Esophagus muscularis mucosa (tissue), 4 donors: ENCODE data around the gene WBP1L. TPM values are rescaled to one million over a fixed set of nuclear protein-coding genes. Genes with fewer than 3 reads are reported as not detected.

ENCODE experiments used
- DNase-seq: peaks from one replicate; pipeline ENCODE4 v3.0.0-alpha.2; 2017; ENCODE audit errors: extremely low spot score
- H3K27ac ChIP-seq, 4 donors: fragments of 200-600 bp; sonication (generic); replicated peaks in 1 of 4; 1 replicate in 3 of 4; 2 replicates in 1 of 4; pipeline ENCODE4 v1.5.1; 2016 to 2019; ENCODE audit warnings: mild to moderate bottlenecking in 1 of 4
- H3K27me3 ChIP-seq, 4 donors: fragments of 200-600 bp; sonication (generic); one replicate each; pipeline versions ENCODE4 v1.5.1 to v1.6.0; 2016 to 2019
- H3K36me3 ChIP-seq, 4 donors: fragments of 200-600 bp; sonication (generic); one replicate each; pipeline ENCODE4 v1.5.1; 2016 to 2019
- H3K4me1 ChIP-seq, 4 donors: fragments of 200-600 bp; sonication (generic); one replicate each; pipeline ENCODE4 v1.5.1; 2016 to 2019
- H3K4me3 ChIP-seq, 4 donors: fragments of 200-600 bp; sonication (generic); 1 replicate in 2 of 4; 2 replicates in 2 of 4; pipeline ENCODE4 v1.5.1; 2016 to 2019; ENCODE audit warnings: mild to moderate bottlenecking in 4 of 4, moderate library complexity in 1 of 4
- H3K9me3 ChIP-seq, 4 donors: fragments of 200-600 bp; sonication (generic); 1 replicate in 3 of 4; 2 replicates in 1 of 4; pipeline ENCODE4 v1.5.1; 2016 to 2019
- CTCF ChIP-seq, 3 experiments: fragments of 200-600 bp in 2 of 3; fragments of 450-650 bp in 1 of 3; sonication (generic) in 2 of 3; IDR thresholded peaks; one replicate each; pipeline ENCODE4 v1.5.1; 2017 to 2019; ENCODE audit warnings: antibody characterized with exemption in 3 of 3, mild to moderate bottlenecking in 2 of 3, moderate library complexity in 1 of 3
- EP300 ChIP-seq: sonication (generic); formaldehyde crosslinking; IDR thresholded peaks from one replicate; pipeline ENCODE4 v1.6.1; 2017; ENCODE audit warnings: antibody characterized with exemption
- POLR2A ChIP-seq: fragments of 450-650 bp; IDR thresholded peaks from one replicate; pipeline ENCODE4 v1.6.1; 2017; ENCODE audit warnings: antibody characterized with exemption, moderate library complexity, mild to moderate bottlenecking, low read depth
- POLR2AphosphoS5 ChIP-seq, 2 donors: sonication (generic); formaldehyde crosslinking; IDR thresholded peaks; one replicate each; pipeline ENCODE4 v1.6.1; 2017; ENCODE audit warnings: antibody characterized with exemption in 2 of 2
- WGBS: methylation state at CpG from one replicate; pipeline ENCODE4 v1.1.5; 2018; 5-methylcytosine and 5-hydroxymethylcytosine counted together
- intact Hi-C: fragments of 100-400 bp; cut with DNase I; formaldehyde crosslinking; loops from one replicate; pipeline ENCODE4 v1.15.1; 2023
- total RNA-seq, 4 donors: library from RNA; depleted of rRNA; stranded (reverse); fragments of >200 nt; gene quantifications; one replicate each; pipeline versions ENCODE4 v1.1.0 to v1.2.1, GENCODE V29; 2016

The WBP1L gene
- total RNA-seq, 4 donors from 2014 or later: 88.5 to 147 (median 112) TPM

- H3K4me1 ChIP-seq: peaks cover 9 to 13% (median 12%) of the 10 kb centered on the region in 4 donors
- peak overlapping the region in 1 of 4 donors; percentile 9 for H3K27ac ChIP-seq
- peaks cover 0 to 42% (median 11%) of the 10 kb centered on the region in 4 donors for H3K36me3 ChIP-seq
- H3K4me3 ChIP-seq: no peak overlapping the region
- no peak for DNase-seq
- intact Hi-C loops: loop anchor here (5.0 kb wide), 1 partner anchor 110 kb away; the partner anchor contains the start of gene CYP17A1
- no peaks in the 10 kb centered on the region for H3K27me3 ChIP-seq
- H3K9me3 ChIP-seq: no peaks in the 10 kb centered on the region
- TF ChIP-seq EP300 (no peak), CTCF (IDR thresholded peaks at IDR 0.05) (no peak), POLR2A (no peak), POLR2AphosphoS5 (IDR thresholded peaks at IDR 0.05) (no peak)
- WGBS: 76% methylated on average over 13 of the region's 13 CpGs
Observed at GRCh38 chr10:102727037-102727818, 16.5 kb upstream of the WBP1L start.

- Histone ChIP-seq H3K36me3 (peaks cover 0 to 63% (median 16%) of the 10 kb centered on the region in 4 donors), H3K4me1 (peaks cover 9 to 13% (median 12%) of the 10 kb centered on the region in 4 donors), H3K27me3 (no peaks in the 10 kb centered on the region), H3K9me3 (no peaks in the 10 kb centered on the region), H3K27ac (no peak overlapping the region), H3K4me3 (no peak overlapping the region)
- DNase-seq: no peak
- TF ChIP-seq POLR2AphosphoS5 (IDR thresholded peaks at IDR 0.05): peak; percentile 32 to 63
- TF ChIP-seq CTCF (IDR thresholded peaks at IDR 0.05): peak in 2 of 3 experiments; percentile 92 to 96
- TF ChIP-seq POLR2A: no peak
- TF ChIP-seq EP300: no peak
- 52% methylated on average over 30 of the region's 30 CpGs for WGBS
- intact Hi-C loops: loop anchor here (1.0 to 5.0 kb wide), 2 partner anchors 108 to 171 kb away; partner anchors contain the start of gene CYP17A1
Observed at GRCh38 chr10:102729029-102730026, 14.4 kb upstream of the WBP1L start.

GRCh38 chr10:102731222-102731800 lies 12.4 kb upstream of the WBP1L start:
- H3K4me3 ChIP-seq: no peak overlapping the region
- peaks cover 9 to 22% (median 12%) of the 10 kb centered on the region in 4 donors for H3K4me1 ChIP-seq
- H3K9me3 ChIP-seq: no peaks in the 10 kb centered on the region
- H3K27me3 ChIP-seq: no peaks in the 10 kb centered on the region
- DNase-seq: no peak
- 89% methylated on average over 5 of the region's 5 CpGs for WGBS
- no peak for TF ChIP-seq CTCF (IDR thresholded peaks at IDR 0.05)
- no peak overlapping the region for H3K27ac ChIP-seq
- intact Hi-C loops: no loop called here
- peaks cover 0 to 68% (median 16%) of the 10 kb centered on the region in 4 donors for H3K36me3 ChIP-seq

GRCh38 chr10:102732661-102733060 lies 11.1 kb upstream of the WBP1L start:
- Histone ChIP-seq H3K27me3 (no peaks in the 10 kb centered on the region), H3K4me3 (no peak overlapping the region), H3K9me3 (no peaks in the 10 kb centered on the region), H3K4me1 (peaks cover 9 to 22% (median 12%) of the 10 kb centered on the region in 4 donors), H3K27ac (no peak overlapping the region), H3K36me3 (peaks cover 0 to 65% (median 13%) of the 10 kb centered on the region in 4 donors)
- no peak for TF ChIP-seq POLR2AphosphoS5 (IDR thresholded peaks at IDR 0.05)
- TF ChIP-seq EP300: no peak
- no peak for TF ChIP-seq POLR2A
- WGBS: 63% methylated on average over 1 of the region's 1 CpG
- intact Hi-C loops: no loop called here
- DNase-seq: no peak
